ENCODE results near the gene SLA2.
"Not testable (repeated sequence)": the region's sequence is repeated elsewhere in the genome, so short reads cannot be mapped to it uniquely, and the experiment has no call there.

The SLA2 gene

GRCh38 chr20:36682311-36682710, 36.3 kb upstream of the SLA2 start:
- no peak overlapping the region for H3K27ac ChIP-seq
- no peak for TF ChIP-seq CTCF (conservative IDR thresholded peaks at IDR 0.05; ENCODE audit: low read depth)
- CTCF ChIA-PET, result interaction anchor here (0.6 kb wide), 2 partner anchors 17 to 458 kb away, joined by 3 to 4 read pairs; no protein-coding TSS in a partner anchor
- DNase-seq (ENCODE audit: low spot score), result no peak
- POLR2A ChIA-PET (ENCODE audit: low non-redundant PET), result no interaction called here

GRCh38 chr20:36677422-36677771, 31.4 kb upstream of the SLA2 start:
- peak overlapping the region; percentile 0 for H3K27ac ChIP-seq
- ChIA-PET POLR2A (ENCODE audit: low non-redundant PET) (no interaction called here), CTCF (interaction anchor here (0.7 kb wide), 1 partner anchor 23 kb away, joined by 3 read pairs; no protein-coding TSS in a partner anchor)
- no peak for DNase-seq (ENCODE audit: low spot score)
- TF ChIP-seq CTCF (conservative IDR thresholded peaks at IDR 0.05; ENCODE audit: low read depth), result no peak

GRCh38 chr20:36676701-36677421, 30.9 kb upstream of the SLA2 start:
- TF ChIP-seq CTCF (conservative IDR thresholded peaks at IDR 0.05; ENCODE audit: low read depth), result no peak
- ChIA-PET CTCF (interaction anchor here (0.6 to 0.7 kb wide), 3 partner anchors 22 to 110 kb away, joined by 3 read pairs; no protein-coding TSS in a partner anchor), POLR2A (ENCODE audit: low non-redundant PET) (no interaction called here)
- DNase-seq (ENCODE audit: low spot score), result no peak
- H3K27ac ChIP-seq, result peak overlapping the region; percentile 0

GRCh38 chr20:36675545-36675944, 29.5 kb upstream of the SLA2 start:
- H3K27ac ChIP-seq; POLR2A ChIA-PET (ENCODE audit: low non-redundant PET); DNase-seq (ENCODE audit: low spot score): not testable (repeated sequence)
- CTCF ChIA-PET, result interaction anchor here (0.7 kb wide), 1 partner anchor 15 kb away, joined by 3 read pairs; no protein-coding TSS in a partner anchor

- POLR2A ChIA-PET (ENCODE audit: low non-redundant PET), result interaction anchor here (0.7 kb wide), 1 partner anchor 71 kb away, joined by 3 read pairs; no protein-coding TSS in a partner anchor
- H3K27ac ChIP-seq, result no peak overlapping the region
- CTCF ChIA-PET, result interaction anchor here (0.6 kb wide), 1 partner anchor 861 kb away, joined by 4 read pairs; no protein-coding TSS in a partner anchor
- no peak for DNase-seq (ENCODE audit: low spot score)
- TF ChIP-seq CTCF (conservative IDR thresholded peaks at IDR 0.05; ENCODE audit: low read depth), result no peak
Measured at GRCh38 chr20:36672991-36673390, 27.0 kb upstream of the SLA2 start.

GRCh38 chr20:36670665-36671357, 24.8 kb upstream of the SLA2 start:
- ChIA-PET CTCF (interaction anchor here (0.5 to 0.8 kb wide), 3 partner anchors 58 to 523 kb away, joined by 3 to 4 read pairs (median 3); no protein-coding TSS in a partner anchor), POLR2A (ENCODE audit: low non-redundant PET) (interaction anchor here (0.7 kb wide), 1 partner anchor 11 kb away, joined by 3 read pairs; no protein-coding TSS in a partner anchor)
- no peak overlapping the region for H3K27ac ChIP-seq
- TF ChIP-seq CTCF (conservative IDR thresholded peaks at IDR 0.05; ENCODE audit: low read depth), result no peak
- no peak for DNase-seq (ENCODE audit: low spot score)
